Large intestine (tissue), 3 donors: Measurements from ENCODE around the gene KLF1. TPM values are rescaled to one million over a fixed set of nuclear protein-coding genes. Genes with fewer than 3 reads are reported as not detected.
"Not testable (repeated sequence)": the region's sequence is repeated elsewhere in the genome, so short reads cannot be mapped to it uniquely, and the experiment has no call there.

Source experiments
- DNase-seq, 2 donors: peaks; one replicate each; pipeline versions ENCODE4 v3.0.0 to v3.0.0-alpha.2; 2013
- H3K27ac ChIP-seq: one replicate; pipeline ENCODE4 v1.5.1; 2013; ENCODE audit warnings: low read length
- H3K27me3 ChIP-seq: 2 replicates; pipeline ENCODE4 v1.6.1; 2013; ENCODE audit warnings: low read length; ENCODE audit not compliant: control insufficient read depth, insufficient read depth
- H3K36me3 ChIP-seq: 2 replicates; pipeline ENCODE4 v1.6.1; 2013; ENCODE audit warnings: low read length; ENCODE audit not compliant: control insufficient read depth, insufficient read depth
- H3K4me1 ChIP-seq: one replicate; pipeline ENCODE4 v1.6.1; 2013; ENCODE audit warnings: low read length; ENCODE audit not compliant: control insufficient read depth, insufficient read depth
- H3K4me3 ChIP-seq: one replicate; pipeline ENCODE4 v1.5.1; 2013; ENCODE audit warnings: low read length
- H3K9me3 ChIP-seq: one replicate; pipeline ENCODE4 v1.6.1; 2013; ENCODE audit warnings: mild to moderate bottlenecking, low read depth, low read length, moderate library complexity; ENCODE audit not compliant: control insufficient read depth
- WGBS: methylation state at CpG from one replicate; pipeline ENCODE4 v1.1.5; 2013; ENCODE audit warnings: low lambda C conversion rate; ENCODE audit not compliant: insufficient coverage; 5-methylcytosine and 5-hydroxymethylcytosine counted together
- polyA plus RNA-seq: library from polyadenylated mRNA; unstranded; fragments of 120-200 nt; gene quantifications from one replicate; pipeline ENCODE4 v1.2.1, GENCODE V29; 2013

The KLF1 gene
- polyA plus RNA-seq, 1 donor: 0.79 TPM

GRCh38 chr19:12918253-12918652 lies 31.3 kb upstream of the KLF1 start:
- Histone ChIP-seq H3K9me3 (no peaks in the 10 kb centered on the region), H3K27ac (no peak overlapping the region), H3K27me3 (peaks cover under 1% of the 10 kb centered on the region), H3K36me3 (peaks cover 14% of the 10 kb centered on the region), H3K4me1 (peaks cover 6% of the 10 kb centered on the region), H3K4me3 (no peak overlapping the region)
- DNase-seq: no peak
- WGBS: no CpG with 5 or more reads among the region's 14 CpGs

- not testable (repeated sequence) for H3K4me1 ChIP-seq, H3K27ac ChIP-seq, H3K9me3 ChIP-seq, H3K36me3 ChIP-seq, H3K27me3 ChIP-seq, H3K4me3 ChIP-seq, DNase-seq
- WGBS: no CpG with 5 or more reads among the region's 4 CpGs
These were observed 28.9 kb upstream of the KLF1 start for GRCh38 chr19:12915860-12916259.

- H3K4me3 ChIP-seq: no peak overlapping the region
These were observed 27.1 kb upstream of the KLF1 start for GRCh38 chr19:12913851-12914690.

GRCh38 chr19:12913011-12913561 lies 26.1 kb upstream of the KLF1 start:
- peak; percentile 63 to 67 for DNase-seq
- Histone ChIP-seq H3K4me1 (peaks cover 7% of the 10 kb centered on the region), H3K9me3 (no peaks in the 10 kb centered on the region), H3K27me3 (peaks cover 6% of the 10 kb centered on the region), H3K27ac (peak overlapping the region; percentile 53), H3K36me3 (no peaks in the 10 kb centered on the region), H3K4me3 (no peak overlapping the region)
- no CpG with 5 or more reads among the region's 22 CpGs for WGBS

More at GRCh38 chr19:12913851-12914690, 27.1 kb upstream of the KLF1 start:
- H3K27ac ChIP-seq: peak overlapping the region; percentile 53
- H3K36me3 ChIP-seq: no peaks in the 10 kb centered on the region
- peaks cover 10% of the 10 kb centered on the region for H3K4me1 ChIP-seq
- H3K27me3 ChIP-seq: peaks cover 6% of the 10 kb centered on the region
- peak in 1 of 2 donors; percentile 37 for DNase-seq
- no peaks in the 10 kb centered on the region for H3K9me3 ChIP-seq
- WGBS: no CpG with 5 or more reads among the region's 12 CpGs

- peaks cover 6% of the 10 kb centered on the region for H3K27me3 ChIP-seq
- no peak for DNase-seq
- H3K27ac ChIP-seq: peak overlapping the region; percentile 53
- H3K4me3 ChIP-seq: no peak overlapping the region
- no peaks in the 10 kb centered on the region for H3K9me3 ChIP-seq
- no peaks in the 10 kb centered on the region for H3K36me3 ChIP-seq
- 60% methylated on average over 1 of the region's 4 CpGs for WGBS
- H3K4me1 ChIP-seq: peaks cover 7% of the 10 kb centered on the region
These were observed 25.6 kb upstream of the KLF1 start for GRCh38 chr19:12912571-12912970.

- H3K27ac ChIP-seq: no peak overlapping the region
- WGBS: no CpG with 5 or more reads among the region's 9 CpGs
- H3K36me3 ChIP-seq: no peaks in the 10 kb centered on the region
- no peak overlapping the region for H3K4me3 ChIP-seq
- no peak for DNase-seq
- H3K4me1 ChIP-seq: no peaks in the 10 kb centered on the region
- H3K27me3 ChIP-seq: no peaks in the 10 kb centered on the region
- no peaks in the 10 kb centered on the region for H3K9me3 ChIP-seq
These were observed 20.2 kb upstream of the KLF1 start for GRCh38 chr19:12907166-12907565.

GRCh38 chr19:12899891-12900518 lies 13.0 kb upstream of the KLF1 start:
- H3K27ac ChIP-seq: no peak overlapping the region
- WGBS: no CpG with 5 or more reads among the region's 10 CpGs
- H3K9me3 ChIP-seq: no peaks in the 10 kb centered on the region
- H3K4me1 ChIP-seq: no peaks in the 10 kb centered on the region
- H3K27me3 ChIP-seq: no peaks in the 10 kb centered on the region
- H3K36me3 ChIP-seq: peaks cover 23% of the 10 kb centered on the region
- H3K4me3 ChIP-seq: no peak overlapping the region
- DNase-seq: no peak

- Histone ChIP-seq H3K9me3 (no peaks in the 10 kb centered on the region), H3K27ac (no peak overlapping the region), H3K4me3 (no peak overlapping the region), H3K4me1 (peaks cover 8% of the 10 kb centered on the region), H3K27me3 (no peaks in the 10 kb centered on the region), H3K36me3 (peaks cover 37% of the 10 kb centered on the region)
- no peak for DNase-seq
- WGBS: no CpG with 5 or more reads among the region's 17 CpGs
These were observed 9.5 kb upstream of the KLF1 start for GRCh38 chr19:12896460-12896859.

GRCh38 chr19:12893582-12893981 lies 6.6 kb upstream of the KLF1 start:
- no peak overlapping the region for H3K27ac ChIP-seq
- H3K36me3 ChIP-seq: peaks cover 37% of the 10 kb centered on the region
- no peaks in the 10 kb centered on the region for H3K27me3 ChIP-seq
- peaks cover 8% of the 10 kb centered on the region for H3K4me1 ChIP-seq
- no peaks in the 10 kb centered on the region for H3K9me3 ChIP-seq
- H3K4me3 ChIP-seq: no peak overlapping the region
- DNase-seq: no peak
- no CpG with 5 or more reads among the region's 5 CpGs for WGBS

- peaks cover 8% of the 10 kb centered on the region for H3K4me1 ChIP-seq
- no peaks in the 10 kb centered on the region for H3K9me3 ChIP-seq
- peaks cover 15% of the 10 kb centered on the region for H3K27me3 ChIP-seq
- no peak for DNase-seq
- H3K36me3 ChIP-seq: peaks cover 22% of the 10 kb centered on the region
- peak overlapping the region; percentile 13 for H3K27ac ChIP-seq
- no CpG with 5 or more reads among the region's 26 CpGs for WGBS
- H3K4me3 ChIP-seq: peak overlapping the region; percentile 81
These were observed 4.6 kb upstream of the KLF1 start for GRCh38 chr19:12891553-12892021.
